Mucosa of descending colon (tissue), 3 donors: Measurements from ENCODE around the gene LEF1. TPM values are rescaled to one million over a fixed set of nuclear protein-coding genes. Genes with fewer than 3 reads are reported as not detected.

ENCODE experiments used
- ATAC-seq: fragments of 200-7000 bp; cut with Tn5 transposase; one replicate; pipeline ENCODE4 v1.9.1; 2020; ENCODE audit warnings: mild to moderate bottlenecking, moderate library complexity
- DNase-seq, 3 donors: peaks; one replicate each; pipeline ENCODE4 v3.0.0-alpha.2; 2020
- H3K36me3 ChIP-seq: fragments of 200-600 bp; one replicate; pipeline ENCODE4 v1.8.0; 2021; ENCODE audit warnings: low read depth, mild to moderate bottlenecking
- H3K4me1 ChIP-seq: fragments of 200-600 bp; one replicate; pipeline ENCODE4 v1.8.0; 2021; ENCODE audit warnings: low read depth, mild to moderate bottlenecking
- H3K4me3 ChIP-seq: fragments of 200-600 bp; one replicate; pipeline ENCODE4 v1.8.0; 2021; ENCODE audit warnings: mild to moderate bottlenecking
- H3K9me3 ChIP-seq: fragments of 200-600 bp; one replicate; pipeline ENCODE4 v1.8.0; 2021; ENCODE audit warnings: mild to moderate bottlenecking
- intact Hi-C, 2 donors: fragments of 100-400 bp; cut with DNase I in 1 of 2; cut with micrococcal nuclease in 1 of 2; formaldehyde crosslinking; loops; one replicate each; pipeline versions ENCODE4 v1.11.0 to v1.11.1; 2022; cut with DNase I, micrococcal nuclease
- total RNA-seq, 3 donors: library from RNA; stranded (reverse); fragmentation: NEBNext Ultra II Directional in 2 of 3; extraction: Animal tissue kit (Norgen Biotek cat#: 25700) in 2 of 3; gene quantifications; one replicate each; pipeline versions ENCODE4 v1.2.1 to v1.2.4, GENCODE V29; 2021 to 2023
- TF ChIP-seq, protein P1 (sequence below): fragments of 200-600 bp; IDR thresholded peaks from one replicate; pipeline ENCODE4 v1.8.0; 2022; ENCODE audit warnings: antibody characterized with exemption, mild to moderate bottlenecking
- donor health status: DM: no; HTN: no; CAD: no; lungs with moderate emphysema.
- donor health status: DM: no; HTN: no; CAD: no.
- donor health status: DM: no; HTN: yes; CAD: no.

LEF1 gene
- total RNA-seq, 3 donors from 2014 or later, result 2.2 to 3.9 (median 2.5) TPM

DNA sequence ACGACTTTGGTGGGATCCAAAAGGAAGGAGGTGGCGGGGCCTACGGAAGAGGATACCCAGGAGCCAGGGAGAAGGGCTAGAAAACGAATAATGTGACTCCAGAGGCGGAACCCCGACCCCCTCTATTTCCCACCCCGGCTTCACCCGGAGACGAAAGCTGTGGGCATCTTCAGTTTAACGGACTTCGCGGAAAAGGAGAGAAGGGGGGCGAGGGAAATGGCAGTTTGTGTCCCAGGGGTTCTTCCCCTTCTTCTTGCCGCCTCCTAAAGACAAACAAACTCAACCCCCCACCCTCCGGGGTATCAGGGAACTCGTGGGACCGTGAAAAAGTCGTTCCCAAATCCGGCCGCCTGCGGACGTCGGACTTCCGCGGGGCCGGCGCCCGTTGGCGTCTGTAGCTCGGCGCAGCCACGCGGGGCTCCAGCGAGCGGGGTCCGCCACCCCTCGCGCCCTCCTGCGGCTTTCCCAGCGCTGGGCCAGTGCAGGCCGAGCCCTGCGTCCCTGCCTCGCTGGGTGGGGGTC lies 3.6 kb upstream of the LEF1 start:
- intact Hi-C loops, result loop anchor here in 1 of 2 donors (5.0 kb wide), 1 partner anchor 440 kb away; no protein-coding TSS in a partner anchor
- TF ChIP-seq, protein P1, sequence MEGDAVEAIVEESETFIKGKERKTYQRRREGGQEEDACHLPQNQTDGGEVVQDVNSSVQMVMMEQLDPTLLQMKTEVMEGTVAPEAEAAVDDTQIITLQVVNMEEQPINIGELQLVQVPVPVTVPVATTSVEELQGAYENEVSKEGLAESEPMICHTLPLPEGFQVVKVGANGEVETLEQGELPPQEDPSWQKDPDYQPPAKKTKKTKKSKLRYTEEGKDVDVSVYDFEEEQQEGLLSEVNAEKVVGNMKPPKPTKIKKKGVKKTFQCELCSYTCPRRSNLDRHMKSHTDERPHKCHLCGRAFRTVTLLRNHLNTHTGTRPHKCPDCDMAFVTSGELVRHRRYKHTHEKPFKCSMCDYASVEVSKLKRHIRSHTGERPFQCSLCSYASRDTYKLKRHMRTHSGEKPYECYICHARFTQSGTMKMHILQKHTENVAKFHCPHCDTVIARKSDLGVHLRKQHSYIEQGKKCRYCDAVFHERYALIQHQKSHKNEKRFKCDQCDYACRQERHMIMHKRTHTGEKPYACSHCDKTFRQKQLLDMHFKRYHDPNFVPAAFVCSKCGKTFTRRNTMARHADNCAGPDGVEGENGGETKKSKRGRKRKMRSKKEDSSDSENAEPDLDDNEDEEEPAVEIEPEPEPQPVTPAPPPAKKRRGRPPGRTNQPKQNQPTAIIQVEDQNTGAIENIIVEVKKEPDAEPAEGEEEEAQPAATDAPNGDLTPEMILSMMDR, result no peak
- DNase-seq (peak in 2 of 3 donors; percentile 5 to 43), ATAC-seq (peak; percentile 51)
- H3K36me3 ChIP-seq, result no peaks in the 10 kb centered on the region
- peaks cover 32% of the 10 kb centered on the region for H3K4me1 ChIP-seq
- H3K4me3 ChIP-seq, result no peak overlapping the region
- H3K9me3 ChIP-seq, result no peaks in the 10 kb centered on the region

DNA sequence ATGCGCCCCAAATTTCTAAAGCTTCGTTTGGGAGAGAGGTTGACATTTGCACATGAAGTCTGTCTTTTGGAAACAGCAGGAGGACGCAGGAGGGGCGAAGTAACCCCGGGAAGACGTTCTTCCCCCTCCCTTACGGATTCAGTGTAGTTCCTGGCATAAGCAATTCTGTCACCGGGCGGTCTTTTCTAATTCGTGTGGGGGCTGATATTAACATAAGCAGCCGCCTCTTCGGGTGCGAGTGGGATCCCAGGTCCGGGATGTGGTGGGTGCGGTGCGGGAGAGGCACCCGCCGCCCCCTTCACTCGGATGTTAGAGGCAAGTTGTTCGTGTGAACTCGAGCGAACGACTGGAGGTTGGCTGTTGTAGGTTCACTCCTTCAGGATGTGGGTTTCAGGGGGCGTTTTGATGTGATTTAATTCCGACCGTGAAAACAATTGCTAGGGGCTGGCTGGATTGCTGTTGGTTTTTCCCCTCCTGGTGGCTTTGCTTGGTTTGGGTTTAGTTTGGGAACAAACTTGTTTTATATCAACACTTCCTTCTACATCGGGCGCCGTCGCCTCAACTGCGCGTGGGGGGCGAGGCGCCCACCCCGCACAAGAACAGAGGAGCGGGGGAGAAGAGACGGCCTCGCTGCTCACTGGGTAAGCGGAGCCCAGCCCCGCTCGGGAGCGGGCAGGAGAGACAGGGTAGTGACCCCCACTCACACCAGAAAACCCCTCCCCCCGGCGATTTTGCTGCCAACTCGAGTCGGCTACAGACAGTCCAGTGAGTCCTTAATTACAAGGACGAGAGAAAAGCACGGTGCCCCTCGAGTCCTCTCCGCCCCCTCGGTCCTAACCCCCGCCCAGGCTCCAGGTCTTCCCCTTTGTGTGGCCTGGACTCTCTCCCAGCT lies 2.9 kb upstream of the LEF1 start:
- intact Hi-C loops, result loop anchor here in 1 of 2 donors (5.0 kb wide), 1 partner anchor 441 kb away; no protein-coding TSS in a partner anchor
- Histone ChIP-seq H3K36me3 (no peaks in the 10 kb centered on the region), H3K4me1 (peaks cover 37% of the 10 kb centered on the region), H3K9me3 (no peaks in the 10 kb centered on the region), H3K4me3 (no peak overlapping the region)
- TF ChIP-seq, protein P1, result no peak
- DNase-seq (peak in 2 of 3 donors; percentile 38 to 60), ATAC-seq (no peak)

DNA sequence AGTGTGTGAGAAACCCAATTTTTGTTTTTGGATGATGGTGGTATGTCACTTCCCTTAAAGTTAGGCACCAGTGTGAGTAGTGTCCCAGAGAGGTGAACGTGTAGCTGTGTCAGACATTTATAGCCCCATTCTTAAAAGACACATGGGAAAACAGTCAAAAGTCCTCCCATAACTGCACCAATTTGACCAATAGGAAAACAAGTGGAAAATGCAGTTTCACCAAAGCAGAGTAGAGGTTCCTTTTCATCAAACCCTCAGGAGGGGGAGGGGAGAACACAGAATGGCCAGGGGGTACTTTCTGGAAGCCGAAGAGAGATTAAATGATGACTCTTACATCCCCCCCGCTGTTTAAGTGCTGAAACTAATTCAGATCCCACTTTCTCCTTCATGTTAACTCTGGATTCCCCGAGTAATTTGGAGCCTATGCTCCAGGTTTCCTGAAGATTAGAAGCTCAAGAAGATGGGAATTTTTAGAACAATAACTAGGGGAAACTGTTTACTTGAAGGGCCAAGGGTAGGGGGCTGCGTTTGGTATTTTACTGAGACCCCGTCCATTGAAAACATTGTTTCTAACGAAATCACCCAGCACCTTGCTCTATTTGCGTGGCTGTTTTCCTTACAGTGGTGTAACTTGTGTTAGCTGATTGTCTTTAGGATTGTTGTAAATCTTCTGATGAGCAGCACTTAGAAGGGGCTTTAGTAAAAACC lies 2.1 kb upstream of the LEF1 start:
- intact Hi-C loops, result loop anchor here in 1 of 2 donors (5.0 kb wide), 1 partner anchor 442 kb away; no protein-coding TSS in a partner anchor
- Histone ChIP-seq H3K4me1 (peaks cover 42% of the 10 kb centered on the region), H3K4me3 (no peak overlapping the region), H3K9me3 (no peaks in the 10 kb centered on the region), H3K36me3 (no peaks in the 10 kb centered on the region)
- TF ChIP-seq, protein P1, result no peak
- ATAC-seq (no peak), DNase-seq (no peak)

DNA sequence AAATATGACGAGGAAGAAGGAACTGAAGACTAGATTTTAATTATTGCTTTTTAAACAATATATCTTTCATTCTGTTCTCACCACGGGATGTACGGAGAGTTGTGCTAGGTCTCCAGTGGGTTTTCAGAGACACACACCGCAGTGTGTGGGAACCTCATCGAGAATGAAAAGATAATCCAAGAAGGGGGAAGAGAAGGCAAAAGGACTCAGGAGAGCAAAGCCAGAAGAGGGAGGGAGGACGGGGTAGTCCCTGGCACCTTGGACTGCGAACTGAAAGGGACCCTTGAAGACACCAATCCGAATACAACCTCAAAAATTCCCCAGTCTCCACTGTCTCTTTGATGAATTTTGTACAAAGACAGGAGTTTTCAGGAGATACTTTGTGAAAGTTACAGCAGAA lies 932 bp upstream of the LEF1 start:
- no peaks in the 10 kb centered on the region for H3K9me3 ChIP-seq
- H3K36me3 ChIP-seq, result no peaks in the 10 kb centered on the region
- peaks cover 42% of the 10 kb centered on the region for H3K4me1 ChIP-seq
- no peak for DNase-seq
- TF ChIP-seq, protein P1, result no peak
- no peak overlapping the region for H3K4me3 ChIP-seq
- no peak for ATAC-seq
- intact Hi-C loops, result loop anchor here in 1 of 2 donors (5.0 kb wide), 1 partner anchor 443 kb away; no protein-coding TSS in a partner anchor

DNA sequence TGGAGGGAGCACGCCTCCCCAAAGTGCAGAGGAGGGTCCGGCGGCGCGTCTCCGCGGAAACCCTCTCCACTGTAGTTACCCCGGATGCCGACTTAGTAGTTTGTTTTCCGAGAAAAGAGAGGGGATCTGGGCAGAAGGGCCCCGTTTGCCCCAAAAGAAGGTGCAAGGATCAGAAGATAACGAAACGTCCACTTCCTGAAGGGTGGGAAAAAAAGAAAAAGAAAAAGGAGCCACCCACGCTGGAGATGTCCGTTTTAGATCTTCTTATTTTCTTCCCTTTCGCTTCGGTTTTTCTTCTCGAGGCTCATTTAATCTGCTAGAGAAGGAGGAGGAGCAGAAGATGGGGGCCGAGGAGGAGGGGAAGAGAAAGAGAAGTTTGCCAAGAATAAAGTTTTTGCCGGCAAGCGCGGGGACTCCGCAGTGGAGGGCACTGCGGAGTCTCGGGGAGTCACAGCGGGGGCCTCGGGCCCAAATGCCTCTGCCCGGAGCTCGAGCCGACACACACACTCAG lies 517 bp downstream of the LEF1 start:
- TF ChIP-seq, protein P1, result no peak
- ATAC-seq, result no peak
- peaks cover 37% of the 10 kb centered on the region for H3K4me1 ChIP-seq
- no peak for DNase-seq
- no peaks in the 10 kb centered on the region for H3K36me3 ChIP-seq
- H3K9me3 ChIP-seq, result no peaks in the 10 kb centered on the region
- no peak overlapping the region for H3K4me3 ChIP-seq
- intact Hi-C loops, result no loop called here
